ENCODE data around the gene PRX. TPM values are rescaled to one million over a fixed set of nuclear protein-coding genes. Genes with fewer than 3 reads are reported as not detected.

Gene PRX
- total RNA-seq, 1 experiment from 2014 or later, result 4.8 TPM

- TF ChIP-seq YY1 (IDR thresholded peaks at IDR 0.05; ENCODE audit: extremely low read depth, insufficient replicate concordance, low read depth, low read length) (no peak), CEBPB (IDR thresholded peaks at IDR 0.05; ENCODE audit: low read depth) (no peak)
Measured at GRCh38 chr19:40394816-40395210, 18.4 kb downstream of the PRX start (continued).

GRCh38 chr19:40393894-40394815 lies 19.0 kb downstream of the PRX start:
- intact Hi-C loops (cut with micrococcal nuclease), result no loop called here
- Histone ChIP-seq H3K4me1 (ENCODE audit: control insufficient read depth in 1 of 2, insufficient read depth in 2 of 2, low read length in 2 of 2) (peaks cover 15 to 26% of the 10 kb centered on the region in 2 experiments), H3K27ac (ENCODE audit: low read depth, low read length) (no peak overlapping the region; the same call in 1 of the 2 replicates), H4K20me1 (ENCODE audit: insufficient read depth) (no peaks in the 10 kb centered on the region), H3K4me3 (replicated peaks in 1 of 2; ENCODE audit: low read depth in 1 of 2, low read length in 2 of 2) (no peak overlapping the region), H3K79me2 (ENCODE audit: insufficient read depth, low read length) (no peaks in the 10 kb centered on the region), H3K4me2 (ENCODE audit: low read length) (no peak overlapping the region), H3K9me2 (ENCODE audit: insufficient read depth) (no peaks in the 10 kb centered on the region), H2AFZ (ENCODE audit: low read depth, low read length, poor library complexity, severe bottlenecking) (no peak overlapping the region), H3K9ac (ENCODE audit: low read length) (no peak overlapping the region), H3K27me3 (ENCODE audit: insufficient read depth, low read length) (no peaks in the 10 kb centered on the region), H3K36me3 (ENCODE audit: control insufficient read depth in 1 of 2, insufficient read depth in 2 of 2, low read length in 2 of 2) (no peaks in the 10 kb centered on the region), H3K9me3 (ENCODE audit: control insufficient read depth in 1 of 2, insufficient read depth in 1 of 2, low read depth in 1 of 2, low read length in 2 of 2) (no peaks in the 10 kb centered on the region)
- ATAC-seq (no peak), DNase-seq (ENCODE audit: low read depth, low spot score) (no peak)
- TF ChIP-seq ELF1 (IDR thresholded peaks at IDR 0.05; ENCODE audit: borderline replicate concordance, low read depth) (no peak), FOSL1 (IDR thresholded peaks at IDR 0.05; ENCODE audit: low read depth) (no peak), YY1 (IDR thresholded peaks at IDR 0.05; ENCODE audit: extremely low read depth, insufficient replicate concordance, low read depth, low read length) (no peak), CTCF (IDR thresholded peaks at IDR 0.05 in 2 of 3, conservative IDR thresholded peaks at IDR 0.05 in 1 of 3; ENCODE audit: borderline replicate concordance in 1 of 3, insufficient read depth in 1 of 3, low read depth in 2 of 3, low read length in 2 of 3) (no peak), TCF7L2 (IDR thresholded peaks at IDR 0.05; ENCODE audit: borderline replicate concordance, extremely low read depth, insufficient read depth, insufficient read length) (no peak), REST (IDR thresholded peaks at IDR 0.05; ENCODE audit: low read depth) (no peak), POLR2A (IDR thresholded peaks at IDR 0.05; ENCODE audit: borderline replicate concordance, extremely low read depth, insufficient read depth, insufficient read length) (no peak), EGR1 (IDR thresholded peaks at IDR 0.05; ENCODE audit: low read depth) (no peak), JUND (IDR thresholded peaks at IDR 0.05) (no peak), ZBTB33 (IDR thresholded peaks at IDR 0.05; ENCODE audit: extremely low read depth, insufficient replicate concordance, low read length) (no peak), MAX (IDR thresholded peaks at IDR 0.05) (no peak), POLR2AphosphoS5 (IDR thresholded peaks at IDR 0.05; ENCODE audit: low read depth, low read length) (no peak), SRF (IDR thresholded peaks at IDR 0.05; ENCODE audit: low read depth) (no peak), SIN3A (IDR thresholded peaks at IDR 0.05; ENCODE audit: low read depth) (no peak), SP1 (IDR thresholded peaks at IDR 0.05; ENCODE audit: low read depth) (no peak)
- ChIA-PET CTCF (interaction anchor here (1.7 kb wide), 1 partner anchor 27 kb away, joined by 6 read pairs; no protein-coding TSS in a partner anchor), RAD21 (ENCODE audit: low non-redundant PET in 1 of 2, low total read pairs in 2 of 2, uncharacterized antibody in 2 of 2, unreplicated experiment in 2 of 2) (no interaction called here), POLR2A (interaction anchor here (1.2 kb wide), 1 partner anchor 32 kb away, joined by 3 read pairs; no protein-coding TSS in a partner anchor)
- BruUV-seq (replicated peaks), result no TSS peak
